ENCODE measurements around the gene ADCY7. TPM values are rescaled to one million over a fixed set of nuclear protein-coding genes. Genes with fewer than 3 reads are reported as not detected.
A peak's percentile ranks its signal among the peaks of the same experiment; 100 is the strongest.

The ADCY7 gene
- total RNA-seq, 2 donors from 2014 or later, result 187 to 203 TPM

- H3K36me3 Mint-ChIP-seq (ENCODE audit: low read depth), result peaks cover 4% of the 10 kb centered on the region
- H3K27me3 Mint-ChIP-seq, result no peaks in the 10 kb centered on the region
- peaks cover 10% of the 10 kb centered on the region for H3K4me1 Mint-ChIP-seq
- DNase-seq (no peak), ATAC-seq (no peak)
- peak overlapping the region; percentile 27 for H3K27ac Mint-ChIP-seq
- no peaks in the 10 kb centered on the region for H3K9me3 ChIP-seq (ENCODE audit: control insufficient read depth, low read length, poor library complexity, severe bottlenecking)
- no peak overlapping the region for H3K4me3 Mint-ChIP-seq
Measured at GRCh38 chr16:50297301-50298074, 31.1 kb downstream of the ADCY7 start.

- DNase-seq (no peak), ATAC-seq (no peak)
- Mint-ChIP-seq H3K4me3 (no peak overlapping the region), H3K36me3 (ENCODE audit: low read depth) (peaks cover 4% of the 10 kb centered on the region), H3K27ac (peak overlapping the region; percentile 27), H3K4me1 (peaks cover 8% of the 10 kb centered on the region), H3K27me3 (no peaks in the 10 kb centered on the region)
- no peaks in the 10 kb centered on the region for H3K9me3 ChIP-seq (ENCODE audit: control insufficient read depth, low read length, poor library complexity, severe bottlenecking)
Measured at GRCh38 chr16:50298075-50298460, 31.7 kb downstream of the ADCY7 start.

GRCh38 chr16:50298591-50299507 lies 32.5 kb downstream of the ADCY7 start:
- DNase-seq, result no peak

GRCh38 chr16:50299508-50300105 lies 33.3 kb downstream of the ADCY7 start:
- no peak overlapping the region for H3K4me3 Mint-ChIP-seq
- no peak overlapping the region for H3K27ac Mint-ChIP-seq
- peaks cover 5% of the 10 kb centered on the region for H3K4me1 Mint-ChIP-seq
- H3K27me3 Mint-ChIP-seq, result no peaks in the 10 kb centered on the region
- DNase-seq, result no peak
- ATAC-seq, result no peak
- H3K36me3 Mint-ChIP-seq (ENCODE audit: low read depth), result peaks cover 4% of the 10 kb centered on the region
- no peaks in the 10 kb centered on the region for H3K9me3 ChIP-seq (ENCODE audit: control insufficient read depth, low read length, poor library complexity, severe bottlenecking)

More at GRCh38 chr16:50298591-50299507, 32.5 kb downstream of the ADCY7 start:
- Mint-ChIP-seq H3K27ac (no peak overlapping the region), H3K4me1 (peaks cover 8% of the 10 kb centered on the region), H3K36me3 (ENCODE audit: low read depth) (peaks cover 4% of the 10 kb centered on the region), H3K4me3 (no peak overlapping the region), H3K27me3 (no peaks in the 10 kb centered on the region)
- no peak for ATAC-seq
- no peaks in the 10 kb centered on the region for H3K9me3 ChIP-seq (ENCODE audit: control insufficient read depth, low read length, poor library complexity, severe bottlenecking)

- ATAC-seq, result no peak
- H3K4me1 Mint-ChIP-seq, result peaks cover 2% of the 10 kb centered on the region
- DNase-seq, result no peak
- peak overlapping the region; percentile 29 for H3K27ac Mint-ChIP-seq
- peaks cover 2% of the 10 kb centered on the region for H3K36me3 Mint-ChIP-seq (ENCODE audit: low read depth)
- no peaks in the 10 kb centered on the region for H3K27me3 Mint-ChIP-seq
- no peak overlapping the region for H3K4me3 Mint-ChIP-seq
- no peaks in the 10 kb centered on the region for H3K9me3 ChIP-seq (ENCODE audit: control insufficient read depth, low read length, poor library complexity, severe bottlenecking)
Measured at GRCh38 chr16:50300942-50301625, 34.7 kb downstream of the ADCY7 start.

GRCh38 chr16:50301626-50302471 lies 35.5 kb downstream of the ADCY7 start:
- H3K9me3 ChIP-seq (ENCODE audit: control insufficient read depth, low read length, poor library complexity, severe bottlenecking), result no peaks in the 10 kb centered on the region
- Mint-ChIP-seq H3K27ac (peak overlapping the region; percentile 85), H3K27me3 (no peaks in the 10 kb centered on the region), H3K4me3 (no peak overlapping the region), H3K4me1 (no peaks in the 10 kb centered on the region), H3K36me3 (ENCODE audit: low read depth) (peaks cover 2% of the 10 kb centered on the region)
- ATAC-seq (no peak), DNase-seq (no peak)

- H3K36me3 Mint-ChIP-seq (ENCODE audit: low read depth), result peaks cover 2% of the 10 kb centered on the region
- H3K27ac Mint-ChIP-seq, result peak overlapping the region; percentile 85
Measured at GRCh38 chr16:50302472-50303005, 36.2 kb downstream of the ADCY7 start.

GRCh38 chr16:50303041-50303604 lies 36.8 kb downstream of the ADCY7 start:
- Mint-ChIP-seq H3K4me3 (no peak overlapping the region), H3K4me1 (peaks cover 4% of the 10 kb centered on the region), H3K27me3 (no peaks in the 10 kb centered on the region), H3K36me3 (ENCODE audit: low read depth) (peaks cover 2% of the 10 kb centered on the region), H3K27ac (peak overlapping the region; percentile 85)
- DNase-seq (no peak), ATAC-seq (no peak)
- no peaks in the 10 kb centered on the region for H3K9me3 ChIP-seq (ENCODE audit: control insufficient read depth, low read length, poor library complexity, severe bottlenecking)

More at GRCh38 chr16:50302472-50303005, 36.2 kb downstream of the ADCY7 start:
- no peak for ATAC-seq
- no peaks in the 10 kb centered on the region for H3K9me3 ChIP-seq (ENCODE audit: control insufficient read depth, low read length, poor library complexity, severe bottlenecking)
- H3K27me3 Mint-ChIP-seq, result no peaks in the 10 kb centered on the region
- H3K4me1 Mint-ChIP-seq, result peaks cover 4% of the 10 kb centered on the region
- H3K4me3 Mint-ChIP-seq, result no peak overlapping the region
- DNase-seq, result no peak

GRCh38 chr16:50303605-50304466 lies 37.5 kb downstream of the ADCY7 start:
- Mint-ChIP-seq H3K4me3 (no peak overlapping the region), H3K27ac (peak overlapping the region; percentile 85)

GRCh38 chr16:50304467-50305440 lies 38.4 kb downstream of the ADCY7 start:
- Mint-ChIP-seq H3K27ac (no peak overlapping the region), H3K4me1 (peaks cover 4% of the 10 kb centered on the region), H3K27me3 (no peaks in the 10 kb centered on the region), H3K36me3 (ENCODE audit: low read depth) (peaks cover 2% of the 10 kb centered on the region), H3K4me3 (no peak overlapping the region)
- DNase-seq (peak in 1 of 3 donors; percentile 5), ATAC-seq (no peak)
- no peaks in the 10 kb centered on the region for H3K9me3 ChIP-seq (ENCODE audit: control insufficient read depth, low read length, poor library complexity, severe bottlenecking)

More at GRCh38 chr16:50303605-50304466, 37.5 kb downstream of the ADCY7 start:
- Mint-ChIP-seq H3K27me3 (no peaks in the 10 kb centered on the region), H3K4me1 (peaks cover 4% of the 10 kb centered on the region), H3K36me3 (ENCODE audit: low read depth) (peaks cover 2% of the 10 kb centered on the region)
- H3K9me3 ChIP-seq (ENCODE audit: control insufficient read depth, low read length, poor library complexity, severe bottlenecking), result no peaks in the 10 kb centered on the region
- no peak for ATAC-seq
- DNase-seq, result peak in 1 of 3 donors; percentile 0
